HepG2 (cell line): ENCODE measurements around the gene MORN3. TPM values are rescaled to one million over a fixed set of nuclear protein-coding genes. Genes with fewer than 3 reads are reported as not detected.

Experiments used
- ATAC-seq: fragments of 200-7000 bp; cut with Tn5 transposase; 3 replicates; pipeline ENCODE4 v1.9.1; 2020; ENCODE audit warnings: mild to moderate bottlenecking, moderate library complexity
- BruUV-seq: library from RNA; stranded (reverse); fragments of 400-500 nt; replicated peaks from 2 replicates; lab custom pipeline; 2021; lab: Mats Ljungman, UMichigan
- CTCF ChIA-PET: fragments of 300-600 bp; formaldehyde crosslinking; extraction: SDS; loops from one replicate; lab custom pipeline; 2021; ENCODE audit warnings: low total read pairs, inconsistent platforms, low intra/inter-chr PET ratio; lab: Yijun Ruan, JAX
- POLR2A ChIA-PET: fragments of 350-600 bp; sonication (Branson Sonifier 250); formaldehyde crosslinking; loops from one replicate; lab custom pipeline; 2020; ENCODE audit warnings: antibody characterized with exemption, inconsistent platforms; lab: Yijun Ruan, JAX
- DNase-seq: peaks from one replicate; pipeline ENCODE4 v3.0.0-alpha.2; 2015; ENCODE audit warnings: low spot score
- FAIRE-seq: peaks from 3 replicates; lab custom pipeline; 2011; peaks lifted over from hg19 to GRCh38; lab: Jason Lieb, UNC
- H2AFZ ChIP-seq: one replicate; pipeline ENCODE4 v1.6.1; 2011; ENCODE audit warnings: low read length, inconsistent platforms
- H3K27ac ChIP-seq: fragments of 300-600 bp; 3 replicates; pipeline ENCODE4 v1.8.0; 2011; ENCODE audit warnings: mixed run types, mild to moderate bottlenecking, mixed read lengths, low read length, inconsistent platforms; ENCODE audit not compliant: insufficient read depth; ENCODE audit errors: extremely low read length
- H3K27me3 ChIP-seq, 2 experiments: fragments of 200-600 bp in 1 of 2; 2 replicates in 1 of 2; 3 replicates in 1 of 2; pipeline versions ENCODE4 v1.6.0 to v1.8.0; 2011; ENCODE audit warnings: low read length in 2 of 2, mild to moderate bottlenecking in 2 of 2, moderate library complexity in 2 of 2, inconsistent platforms in 1 of 2; ENCODE audit not compliant: insufficient read depth in 2 of 2, control insufficient read depth in 1 of 2
- H3K36me3 ChIP-seq, 2 experiments: fragments of 200-600 bp in 1 of 2; replicated peaks in 1 of 2; 2 replicates in 1 of 2; 3 replicates in 1 of 2; pipeline versions ENCODE4 v1.5.1 to v1.8.0; 2011; ENCODE audit warnings: low read length in 2 of 2, inconsistent platforms in 1 of 2; ENCODE audit not compliant: insufficient read depth in 2 of 2, control insufficient read depth in 1 of 2
- H3K4me1 ChIP-seq: 2 replicates; pipeline ENCODE4 v1.5.1; 2012; ENCODE audit warnings: low read length, inconsistent platforms; ENCODE audit not compliant: insufficient read depth
- H3K4me2 ChIP-seq: 2 replicates; pipeline ENCODE4 v1.6.0; 2011; ENCODE audit warnings: low read depth, low read length, inconsistent platforms
- H3K4me3 ChIP-seq, 3 experiments: fragments of 200-600 bp in 1 of 3; sonication (generic), shearing (Covaris generic) in 1 of 3; replicated peaks in 1 of 3; 2 replicates each; pipeline ENCODE4 v1.5.1; 2011 to 2016; ENCODE audit warnings: low read length in 3 of 3, inconsistent platforms in 2 of 3, low read depth in 2 of 3, mild to moderate bottlenecking in 2 of 3, control low read depth in 1 of 3, mixed read lengths in 1 of 3; ENCODE audit not compliant: insufficient read depth in 1 of 3
- H3K79me2 ChIP-seq: one replicate; pipeline ENCODE4 v1.6.1; 2011; ENCODE audit warnings: low read length, inconsistent platforms; ENCODE audit not compliant: insufficient read depth
- H3K9ac ChIP-seq: 2 replicates; pipeline ENCODE4 v1.6.0; 2011; ENCODE audit warnings: mild to moderate bottlenecking, low read depth, low read length, inconsistent platforms; ENCODE audit not compliant: insufficient read depth
- H3K9me3 ChIP-seq: 2 replicates; pipeline ENCODE4 v1.5.1; 2012; ENCODE audit warnings: mild to moderate bottlenecking, low read length
- H4K20me1 ChIP-seq: 2 replicates; pipeline ENCODE4 v1.6.0; 2011; ENCODE audit warnings: inconsistent platforms, mild to moderate bottlenecking, low read length, moderate library complexity; ENCODE audit not compliant: insufficient read depth
- AHDC1 ChIP-seq: sonication (generic); formaldehyde crosslinking; IDR thresholded peaks from 2 replicates; pipeline ENCODE4 v1.5.1; 2020; ENCODE audit warnings: mild to moderate bottlenecking, missing genetic modification reagents, borderline replicate concordance
- CHD2 ChIP-seq: IDR thresholded peaks from 2 replicates; pipeline ENCODE4 v1.6.1; 2011; ENCODE audit warnings: low read depth, low read length, improper control_type of control experiment
- ETS1 ChIP-seq: sonication (generic); formaldehyde crosslinking; IDR thresholded peaks from 2 replicates; pipeline ENCODE4 v1.4.0; 2020; ENCODE audit warnings: missing genetic modification reagents
- GATA4 ChIP-seq: sonication (generic); IDR thresholded peaks from 2 replicates; pipeline ENCODE4 v1.6.1; 2016; ENCODE audit warnings: antibody characterized with exemption, low read depth, borderline replicate concordance
- RBAK ChIP-seq: sonication (generic); formaldehyde crosslinking; IDR thresholded peaks from 2 replicates; pipeline ENCODE4 v1.5.1; 2020; ENCODE audit warnings: mild to moderate bottlenecking, missing genetic modification reagents
- SOX5 ChIP-seq: IDR thresholded peaks from 2 replicates; pipeline ENCODE4 v1.6.1; 2016; ENCODE audit warnings: borderline replicate concordance
- TEF ChIP-seq: sonication (generic); formaldehyde crosslinking; IDR thresholded peaks from 2 replicates; pipeline ENCODE4 v1.5.0; 2020; ENCODE audit warnings: missing genetic modification reagents
- THAP8 ChIP-seq: sonication (generic); formaldehyde crosslinking; IDR thresholded peaks from 2 replicates; pipeline ENCODE4 v1.5.1; 2020; ENCODE audit warnings: missing genetic modification reagents, mild to moderate bottlenecking, borderline replicate concordance
- YEATS4 ChIP-seq: sonication (generic); formaldehyde crosslinking; IDR thresholded peaks from 2 replicates; pipeline ENCODE4 v1.4.0; 2020; ENCODE audit warnings: missing genetic modification reagents, borderline replicate concordance
- ZBTB39 ChIP-seq: sonication (generic); formaldehyde crosslinking; IDR thresholded peaks from 2 replicates; pipeline ENCODE4 v1.5.0; 2020; ENCODE audit warnings: missing genetic modification reagents
- WGBS: methylation state at CpG from one replicate; pipeline ENCODE4 v1.1.6; 2017; ENCODE audit warnings: low lambda C conversion rate; 5-methylcytosine and 5-hydroxymethylcytosine counted together
- in situ Hi-C: cut with HindIII; loops from 2 replicates; pipeline ENCODE4 v1.10.0; 2017; ENCODE audit warnings: low pct_unique_long_range_greater_than_20kb; ENCODE audit not compliant: extremely low pct_ligation_motif_present
- intact Hi-C: fragments of 100-400 bp; cut with micrococcal nuclease; formaldehyde crosslinking; loops from one replicate; pipeline ENCODE4 v1.10.0; 2022; ENCODE audit not compliant: unreplicated experiment
- polyA plus RNA-seq, 8 experiments: library from polyadenylated mRNA; depleted of rRNA in 3 of 8; stranded (reverse) in 7 of 8; unstranded in 1 of 8; fragments of >200 nt; fragmentation: Illumina TruSeq in 4 of 8; extraction: Trizol in 4 of 8; gene quantifications; 2 replicates each; pipeline versions ENCODE4 v1.2.1 to v1.2.3, GENCODE V29; 2011 to 2016; ENCODE audit warnings: low read depth in 4 of 8, missing spikeins in 1 of 8, mixed read lengths in 1 of 8; ENCODE audit not compliant: insufficient read depth in 1 of 8
- total RNA-seq, 5 experiments: library from RNA; depleted of rRNA; stranded (reverse); fragments of >200 nt; fragmentation: Illumina TruSeq; extraction: Trizol; gene quantifications; 2 replicates each; pipeline ENCODE4 v1.2.3, GENCODE V29; 2016; ENCODE audit warnings: low read depth in 1 of 5

Gene MORN3
- total and polyA plus RNA-seq, 2 of the 13 experiments (the other 11 are each of a cell fraction or from before 2014, with no cell fraction given): 1.1 to 2.0 TPM

- TF ChIP-seq AHDC1 (CRISPR knock-in tag): no peak
- TF ChIP-seq RBAK (CRISPR knock-in tag): no peak
- no peak for TF ChIP-seq THAP8 (CRISPR knock-in tag)
- TF ChIP-seq GATA4: no peak
These were observed 12.0 kb downstream of the MORN3 start (continued) for GRCh38 chr12:121657305-121658008.

- no peaks in the 10 kb centered on the region for H4K20me1 ChIP-seq
- 83% methylated on average over 2 of the region's 2 CpGs for WGBS
- H3K4me1 ChIP-seq: peaks cover 18% of the 10 kb centered on the region
- FAIRE-seq: no peak
- H3K4me2 ChIP-seq: no peak overlapping the region
- in situ Hi-C loops: no loop called here
- ChIA-PET POLR2A (no interaction called here), CTCF (no interaction called here)
- no peak for DNase-seq
- H2AFZ ChIP-seq: no peak overlapping the region
- no peak overlapping the region for H3K9ac ChIP-seq
- TF ChIP-seq TEF (CRISPR knock-in tag) (no peak), ETS1 (CRISPR knock-in tag) (no peak), CHD2 (no peak), ZBTB39 (CRISPR knock-in tag) (no peak), SOX5 (CRISPR knock-in tag) (no peak), YEATS4 (no peak)
- no peaks in the 10 kb centered on the region for H3K9me3 ChIP-seq
- no TSS peak for BruUV-seq
- intact Hi-C loops: no loop called here
- ATAC-seq: no peak
- H3K27ac ChIP-seq: no peak overlapping the region
- H3K4me3 ChIP-seq: no peak overlapping the region
- no peaks in the 10 kb centered on the region for H3K36me3 ChIP-seq
- H3K27me3 ChIP-seq: no peaks in the 10 kb centered on the region
- no peaks in the 10 kb centered on the region for H3K79me2 ChIP-seq
These were observed 13.3 kb downstream of the MORN3 start for GRCh38 chr12:121656122-121656521.
